Measurements from ENCODE around the gene MYLK3.
"Not testable (repeated sequence)": the region's sequence is repeated elsewhere in the genome, so short reads cannot be mapped to it uniquely, and the experiment has no call there.

The MYLK3 gene

DNA sequence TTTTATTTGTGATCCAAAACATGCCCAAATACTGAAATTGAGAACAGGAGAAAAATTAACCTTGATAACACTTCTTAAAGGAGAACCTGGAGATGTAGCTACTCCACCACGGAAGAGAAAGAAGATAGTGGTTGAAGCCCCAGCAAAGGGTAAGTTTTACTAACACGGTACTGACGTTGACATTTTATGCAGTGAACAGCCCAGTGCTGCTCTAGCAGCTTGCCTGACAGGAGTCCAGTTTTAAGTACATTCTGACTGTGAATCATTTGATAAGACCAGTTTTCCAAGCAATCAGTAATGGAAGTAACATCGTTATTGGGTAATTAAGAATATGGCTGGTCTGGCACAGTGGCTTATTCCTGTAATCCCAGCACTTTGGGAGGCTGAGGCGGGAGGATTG, 52.2 kb downstream of the MYLK3 start:
- no peaks in the 10 kb centered on the region for H3K27me3 Mint-ChIP-seq
- no peaks in the 10 kb centered on the region for H3K9me3 Mint-ChIP-seq
- no peak overlapping the region for H3K4me3 Mint-ChIP-seq
- no peaks in the 10 kb centered on the region for H3K4me1 Mint-ChIP-seq (ENCODE audit: low read depth)
- H3K36me3 Mint-ChIP-seq (ENCODE audit: low read depth): peaks cover 71% of the 10 kb centered on the region
- no peak overlapping the region for H3K27ac Mint-ChIP-seq

- H3K27me3 Mint-ChIP-seq: no peaks in the 10 kb centered on the region
These were observed 54.5 kb downstream of the MYLK3 start for GRCh38 chr16:46693598-46693997.

GRCh38 chr16:46691726-46692125, 56.4 kb downstream of the MYLK3 start:
- Mint-ChIP-seq H3K9me3 (no peaks in the 10 kb centered on the region), H3K4me1 (ENCODE audit: low read depth) (peaks cover 15% of the 10 kb centered on the region), H3K4me3 (no peak overlapping the region), H3K27ac (no peak overlapping the region), H3K27me3 (no peaks in the 10 kb centered on the region), H3K36me3 (ENCODE audit: low read depth) (peaks cover 43% of the 10 kb centered on the region)

More at GRCh38 chr16:46693598-46693997, 54.5 kb downstream of the MYLK3 start:
- no peak overlapping the region for H3K27ac Mint-ChIP-seq
- no peaks in the 10 kb centered on the region for H3K9me3 Mint-ChIP-seq
- no peak overlapping the region for H3K4me3 Mint-ChIP-seq
- no peaks in the 10 kb centered on the region for H3K4me1 Mint-ChIP-seq (ENCODE audit: low read depth)
- H3K36me3 Mint-ChIP-seq (ENCODE audit: low read depth): peaks cover 59% of the 10 kb centered on the region

GRCh38 chr16:46690281-46691178, 57.6 kb downstream of the MYLK3 start:
- Mint-ChIP-seq H3K27ac (peak overlapping the region; percentile 16), H3K36me3 (ENCODE audit: low read depth) (peaks cover 33% of the 10 kb centered on the region)

DNA sequence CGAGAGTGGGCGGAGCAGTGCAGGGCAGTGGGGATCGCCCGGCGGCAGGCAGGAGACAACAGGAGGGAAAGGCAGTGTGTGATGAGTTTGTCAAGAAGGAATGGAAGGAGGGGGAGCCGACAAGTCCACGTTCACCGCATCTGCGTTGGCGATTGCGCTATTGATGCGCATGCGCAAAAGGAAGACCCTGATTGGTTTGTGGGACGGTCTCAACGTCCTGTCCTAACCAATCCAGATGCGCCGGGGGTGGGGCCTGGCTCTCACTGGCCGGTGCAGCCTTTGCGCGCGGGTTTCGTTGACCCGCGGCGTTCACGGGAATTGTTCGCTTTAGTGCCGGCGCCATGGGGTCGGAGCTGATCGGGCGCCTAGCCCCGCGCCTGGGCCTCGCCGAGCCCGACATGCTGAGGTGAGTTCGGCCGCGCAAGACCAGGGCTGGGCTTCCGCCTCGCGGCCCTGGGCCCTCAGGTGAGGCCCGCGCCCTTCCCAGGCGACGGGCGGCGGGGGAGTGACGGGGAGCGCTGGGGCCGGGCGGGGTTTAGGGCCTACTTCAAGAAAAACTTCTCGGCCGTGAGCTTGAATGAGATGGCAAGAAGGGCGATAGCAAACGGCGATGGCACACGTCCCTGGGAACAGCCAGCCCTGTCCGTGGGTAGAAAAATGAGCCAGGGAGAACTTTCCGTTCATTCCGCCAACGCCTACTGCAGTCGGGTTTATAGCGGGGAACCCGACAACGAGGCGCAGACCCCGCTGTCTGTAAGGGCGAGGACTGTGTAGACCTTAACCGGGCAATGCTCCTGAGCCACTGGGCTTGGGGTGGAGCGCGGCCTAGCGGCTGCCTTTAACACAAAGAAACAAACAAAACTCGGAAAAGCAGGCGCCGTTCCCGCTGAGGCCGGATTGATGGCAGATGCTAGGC, 58.5 kb downstream of the MYLK3 start, which contains the start of gene ORC6:
Gene ORC6, plus strand, starts transcription at position 295 of the 916 bp plus-strand sequence. Its CDS starts 47 bp downstream, at position 342.
- Mint-ChIP-seq H3K9me3 (no peaks in the 10 kb centered on the region), H3K36me3 (ENCODE audit: low read depth) (peaks cover 24% of the 10 kb centered on the region), H3K4me3 (no peak within 1 kb of the TSS), H3K27ac (no peak within 1 kb of the TSS), H3K27me3 (no peaks in the 10 kb centered on the region), H3K4me1 (ENCODE audit: low read depth) (peaks cover 32% of the 10 kb centered on the region)

More at GRCh38 chr16:46690281-46691178, 57.6 kb downstream of the MYLK3 start:
- Mint-ChIP-seq H3K4me3 (no peak overlapping the region), H3K4me1 (ENCODE audit: low read depth) (peaks cover 24% of the 10 kb centered on the region), H3K9me3 (no peaks in the 10 kb centered on the region), H3K27me3 (no peaks in the 10 kb centered on the region)

DNA sequence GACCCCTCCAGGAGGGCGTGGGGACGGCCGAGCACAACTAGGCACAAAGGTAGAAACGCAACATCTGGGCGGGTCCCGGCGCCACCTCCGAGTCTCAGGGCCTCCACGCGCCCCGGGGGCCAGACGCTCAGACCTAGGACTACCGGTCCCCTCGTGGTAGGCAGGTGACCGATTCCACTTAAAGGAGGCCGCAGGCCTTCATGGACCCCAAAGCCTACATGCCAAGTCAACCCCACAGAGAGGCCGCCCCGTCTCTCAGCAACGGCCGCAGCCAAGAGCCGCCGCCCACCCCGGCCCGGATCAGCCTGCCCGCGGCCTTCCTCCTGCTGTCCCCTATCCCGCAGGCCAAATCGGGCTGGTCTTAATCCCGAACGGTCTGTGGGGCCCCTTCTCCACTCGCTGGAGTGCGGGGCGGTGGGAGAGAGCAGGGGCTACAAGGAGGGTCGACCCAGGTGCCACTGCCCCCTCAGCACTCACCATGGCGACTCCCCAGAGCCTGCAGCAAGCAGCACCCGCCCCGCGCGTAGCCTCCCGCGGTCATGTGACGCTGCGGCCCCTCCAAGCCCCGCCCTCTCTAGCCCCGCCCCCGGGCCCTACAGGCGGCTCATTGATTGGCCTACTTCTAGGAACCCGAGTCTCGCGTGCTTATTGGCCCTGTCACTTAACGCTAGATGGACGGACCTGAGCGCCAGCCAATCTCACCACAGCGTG, 59.3 kb downstream of the MYLK3 start, which contains the start of gene VPS35:
Gene VPS35, minus strand, starts transcription at position 525 of the 711 bp plus-strand sequence. Its CDS starts 45 bp downstream, at position 480.
- Mint-ChIP-seq H3K4me3 (no peak within 1 kb of the TSS), H3K4me1 (ENCODE audit: low read depth) (peaks cover 40% of the 10 kb centered on the region), H3K9me3 (no peaks in the 10 kb centered on the region), H3K36me3 (ENCODE audit: low read depth) (peaks cover 23% of the 10 kb centered on the region), H3K27ac (no peak within 1 kb of the TSS), H3K27me3 (no peaks in the 10 kb centered on the region)

GRCh38 chr16:46688101-46688653, 60.0 kb downstream of the MYLK3 start:
- peaks cover 19% of the 10 kb centered on the region for H3K36me3 Mint-ChIP-seq (ENCODE audit: low read depth)
- H3K9me3 Mint-ChIP-seq: no peaks in the 10 kb centered on the region
- no peak overlapping the region for H3K4me3 Mint-ChIP-seq
- peaks cover 41% of the 10 kb centered on the region for H3K4me1 Mint-ChIP-seq (ENCODE audit: low read depth)
- H3K27me3 Mint-ChIP-seq: no peaks in the 10 kb centered on the region
- H3K27ac Mint-ChIP-seq: no peak overlapping the region

DNA sequence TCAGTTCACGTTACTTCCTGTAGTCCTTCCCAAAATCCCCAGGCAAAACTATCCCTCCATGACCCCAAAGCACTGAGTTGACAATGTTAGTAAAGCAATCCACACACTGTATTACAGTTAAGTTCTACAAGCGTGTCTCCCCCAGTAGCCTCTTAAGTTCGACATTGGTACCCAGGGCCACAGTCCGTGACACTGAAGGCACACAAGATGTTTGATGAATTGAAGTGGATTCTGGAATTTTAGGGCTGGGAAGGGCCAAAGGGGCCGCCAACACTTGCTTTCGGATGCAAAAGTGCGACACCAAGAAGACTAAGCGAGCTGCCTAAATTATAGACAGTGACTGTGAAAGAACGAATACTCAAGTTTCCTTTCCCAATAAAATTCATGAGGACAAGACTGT, 60.7 kb downstream of the MYLK3 start:
- Mint-ChIP-seq H3K36me3 (ENCODE audit: low read depth) (peaks cover 15% of the 10 kb centered on the region), H3K4me3 (no peak overlapping the region), H3K4me1 (ENCODE audit: low read depth) (peaks cover 41% of the 10 kb centered on the region), H3K27ac (no peak overlapping the region), H3K27me3 (no peaks in the 10 kb centered on the region), H3K9me3 (no peaks in the 10 kb centered on the region)

GRCh38 chr16:46686815-46687473, 61.2 kb downstream of the MYLK3 start:
- no peak overlapping the region for H3K4me3 Mint-ChIP-seq
- H3K9me3 Mint-ChIP-seq: no peaks in the 10 kb centered on the region
- no peaks in the 10 kb centered on the region for H3K27me3 Mint-ChIP-seq
- no peak overlapping the region for H3K27ac Mint-ChIP-seq
- H3K36me3 Mint-ChIP-seq (ENCODE audit: low read depth): peaks cover 10% of the 10 kb centered on the region
- H3K4me1 Mint-ChIP-seq (ENCODE audit: low read depth): peaks cover 41% of the 10 kb centered on the region

DNA sequence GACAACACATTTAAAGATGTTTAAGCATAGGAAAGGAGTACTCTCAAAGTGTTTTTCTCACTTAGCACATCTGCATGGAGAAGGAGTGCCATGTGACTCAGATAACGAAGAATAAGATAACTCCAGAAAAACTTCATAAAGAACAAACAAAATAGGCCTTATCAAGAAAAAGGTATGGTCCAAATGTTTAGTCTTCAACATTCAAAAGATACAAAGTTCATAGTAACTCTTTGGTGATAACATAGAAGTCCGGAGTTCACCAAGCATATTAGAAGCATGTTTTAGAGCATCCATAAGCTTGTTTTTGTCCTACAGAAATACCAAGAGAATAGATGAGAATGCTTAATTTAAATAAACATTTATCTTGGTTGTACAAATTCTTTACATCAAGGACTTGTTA, 66.3 kb downstream of the MYLK3 start:
- H3K36me3 Mint-ChIP-seq (ENCODE audit: low read depth): peaks cover 28% of the 10 kb centered on the region
- not testable (repeated sequence) for H3K9me3 Mint-ChIP-seq, H3K27ac Mint-ChIP-seq, H3K27me3 Mint-ChIP-seq, H3K4me3 Mint-ChIP-seq
- peaks cover 27% of the 10 kb centered on the region for H3K4me1 Mint-ChIP-seq (ENCODE audit: low read depth)

DNA sequence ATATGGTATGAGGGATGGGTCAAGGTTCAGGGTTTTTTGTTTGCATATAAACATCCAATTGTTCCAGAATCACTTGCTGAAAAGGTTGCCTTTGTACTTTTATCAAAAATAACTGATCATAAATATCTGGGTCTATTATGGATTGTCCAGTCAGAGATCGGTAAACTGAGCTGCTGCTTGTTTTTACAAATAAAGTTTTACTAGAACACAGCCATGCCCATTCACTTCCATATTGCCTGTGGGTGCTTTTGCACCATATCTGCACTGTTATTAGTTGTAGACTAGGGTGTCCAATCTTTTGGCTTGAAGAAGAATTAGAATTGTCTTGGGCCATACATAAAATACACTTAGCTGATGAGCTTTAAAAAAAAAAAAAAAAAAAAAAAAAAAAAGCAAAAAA, 70.2 kb downstream of the MYLK3 start:
- peaks cover 56% of the 10 kb centered on the region for H3K36me3 Mint-ChIP-seq (ENCODE audit: low read depth)
- H3K27ac Mint-ChIP-seq; H3K4me1 Mint-ChIP-seq (ENCODE audit: low read depth); H3K9me3 Mint-ChIP-seq; H3K4me3 Mint-ChIP-seq; H3K27me3 Mint-ChIP-seq: not testable (repeated sequence)

DNA sequence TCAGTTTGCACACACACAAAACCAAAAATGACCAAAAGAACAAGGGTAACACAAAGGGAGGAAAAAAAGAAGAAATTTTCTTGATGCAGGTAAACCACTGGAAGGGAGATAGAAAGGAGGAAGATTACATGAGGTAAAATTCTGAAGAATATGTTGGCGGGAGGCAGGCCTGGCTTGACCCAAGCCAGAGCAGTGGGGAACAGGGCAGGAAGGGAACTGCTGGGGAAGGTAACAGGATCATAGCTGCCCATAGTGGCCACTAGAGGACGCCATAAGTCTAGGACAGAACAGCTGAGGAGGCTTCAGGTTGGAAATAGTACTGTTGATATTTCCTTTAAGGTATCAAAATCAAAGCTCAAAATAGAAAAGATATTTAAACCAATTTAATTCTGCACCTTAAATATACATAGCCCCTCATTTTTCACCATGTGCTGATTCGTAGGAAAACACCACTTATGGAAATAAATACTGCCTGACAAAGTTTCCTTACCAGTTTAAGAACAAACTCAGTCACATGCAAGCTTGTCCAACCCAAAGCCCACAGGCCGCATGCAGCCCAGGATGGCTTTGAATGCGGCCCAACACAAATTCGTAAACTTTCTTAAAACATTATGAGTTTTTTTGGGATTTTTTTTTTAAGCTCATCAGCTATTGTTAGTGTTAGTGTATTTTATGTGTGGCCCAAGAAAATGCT, 74.7 kb downstream of the MYLK3 start:
- H3K27ac Mint-ChIP-seq: peak overlapping the region; percentile 38
- no peak overlapping the region for H3K4me3 Mint-ChIP-seq
- no peaks in the 10 kb centered on the region for H3K9me3 Mint-ChIP-seq
- no peaks in the 10 kb centered on the region for H3K27me3 Mint-ChIP-seq
- H3K36me3 Mint-ChIP-seq (ENCODE audit: low read depth): peaks cover 68% of the 10 kb centered on the region
- no peaks in the 10 kb centered on the region for H3K4me1 Mint-ChIP-seq (ENCODE audit: low read depth)

DNA sequence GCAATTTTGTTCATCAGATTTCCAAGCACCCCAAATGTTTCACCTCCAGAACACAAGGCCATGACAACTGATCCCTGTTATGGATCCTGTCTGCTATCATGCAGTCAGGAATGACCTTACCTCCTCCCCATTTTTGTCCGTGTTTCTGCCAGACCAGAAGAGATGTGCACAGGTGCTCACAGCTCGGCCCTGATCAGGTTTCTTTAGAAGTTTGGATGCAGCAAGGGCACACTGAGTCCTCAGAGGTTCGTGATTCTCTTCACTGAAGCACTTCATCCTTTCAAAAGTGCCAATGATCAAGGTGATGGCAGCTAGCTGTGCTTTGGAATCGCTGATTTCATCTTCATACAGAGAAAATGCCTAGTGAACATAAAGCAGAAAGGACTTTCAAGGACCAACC, 86.0 kb downstream of the MYLK3 start:
- Mint-ChIP-seq H3K4me3 (no peak overlapping the region), H3K9me3 (no peaks in the 10 kb centered on the region), H3K36me3 (ENCODE audit: low read depth) (peaks cover 73% of the 10 kb centered on the region), H3K4me1 (ENCODE audit: low read depth) (peaks cover 23% of the 10 kb centered on the region), H3K27me3 (no peaks in the 10 kb centered on the region), H3K27ac (peak overlapping the region; percentile 15)
